ENCODE measurements around the gene OR51F1.
"Not testable (repeated sequence)": the region's sequence is repeated elsewhere in the genome, so short reads cannot be mapped to it uniquely, and the experiment has no call there.

OR51F1 gene, protein sequence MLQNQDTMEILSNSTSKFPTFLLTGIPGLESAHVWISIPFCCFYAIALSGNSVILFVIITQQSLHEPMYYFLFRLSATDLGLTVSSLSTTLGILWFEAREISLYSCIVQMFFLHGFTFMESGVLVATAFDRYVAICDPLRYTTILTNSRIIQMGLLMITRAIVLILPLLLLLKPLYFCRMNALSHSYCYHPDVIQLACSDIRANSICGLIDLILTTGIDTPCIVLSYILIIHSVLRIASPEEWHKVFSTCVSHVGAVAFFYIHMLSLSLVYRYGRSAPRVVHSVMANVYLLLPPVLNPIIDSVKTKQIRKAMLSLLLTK

DNA sequence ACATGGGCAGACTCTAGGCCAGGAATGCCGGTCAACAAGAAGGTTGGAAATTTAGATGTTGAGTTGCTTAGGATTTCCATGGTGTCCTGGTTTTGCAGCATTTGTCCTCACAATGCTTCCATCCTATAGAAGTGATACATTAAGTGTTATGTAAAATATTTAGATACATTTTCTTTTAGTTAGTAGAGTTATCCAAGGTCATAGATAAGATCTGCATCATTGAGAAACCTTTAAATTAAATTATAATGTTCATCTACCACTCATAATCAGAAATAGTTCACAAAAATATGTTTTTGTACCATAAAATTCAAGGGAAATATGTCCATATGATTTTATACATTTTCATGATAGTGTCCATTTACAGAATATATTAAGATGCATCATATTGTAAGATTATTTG is at the start of gene OR51F1:
OR51F1 (minus strand) TSS at position 101 of the 400 bp plus-strand sequence; CDS start at position 101, 0 bp downstream.
- Histone ChIP-seq H3K4me3 (ENCODE audit: low read length) (no peak within 1 kb of the TSS), H3K9ac (ENCODE audit: low read length) (no peak within 1 kb of the TSS), H3K36me3 (replicated peaks; ENCODE audit: low read depth, low read length) (no peaks in the 10 kb centered on the region), H4K20me1 (ENCODE audit: insufficient read depth, low read length) (no peaks in the 10 kb centered on the region), H3K27me3 (ENCODE audit: low read depth, low read length) (no peaks in the 10 kb centered on the region), H2AFZ (ENCODE audit: low read depth, low read length) (no peak within 1 kb of the TSS), H3K4me2 (ENCODE audit: low read length) (no peak within 1 kb of the TSS), H3K4me1 (ENCODE audit: low read length) (no peaks in the 10 kb centered on the region), H3K27ac (ENCODE audit: low read length) (no peak within 1 kb of the TSS), H3K9me3 (ENCODE audit: insufficient read depth, low read length) (no peaks in the 10 kb centered on the region), H3K79me2 (ENCODE audit: low read length) (no peaks in the 10 kb centered on the region)
- TF ChIP-seq, protein P1, sequence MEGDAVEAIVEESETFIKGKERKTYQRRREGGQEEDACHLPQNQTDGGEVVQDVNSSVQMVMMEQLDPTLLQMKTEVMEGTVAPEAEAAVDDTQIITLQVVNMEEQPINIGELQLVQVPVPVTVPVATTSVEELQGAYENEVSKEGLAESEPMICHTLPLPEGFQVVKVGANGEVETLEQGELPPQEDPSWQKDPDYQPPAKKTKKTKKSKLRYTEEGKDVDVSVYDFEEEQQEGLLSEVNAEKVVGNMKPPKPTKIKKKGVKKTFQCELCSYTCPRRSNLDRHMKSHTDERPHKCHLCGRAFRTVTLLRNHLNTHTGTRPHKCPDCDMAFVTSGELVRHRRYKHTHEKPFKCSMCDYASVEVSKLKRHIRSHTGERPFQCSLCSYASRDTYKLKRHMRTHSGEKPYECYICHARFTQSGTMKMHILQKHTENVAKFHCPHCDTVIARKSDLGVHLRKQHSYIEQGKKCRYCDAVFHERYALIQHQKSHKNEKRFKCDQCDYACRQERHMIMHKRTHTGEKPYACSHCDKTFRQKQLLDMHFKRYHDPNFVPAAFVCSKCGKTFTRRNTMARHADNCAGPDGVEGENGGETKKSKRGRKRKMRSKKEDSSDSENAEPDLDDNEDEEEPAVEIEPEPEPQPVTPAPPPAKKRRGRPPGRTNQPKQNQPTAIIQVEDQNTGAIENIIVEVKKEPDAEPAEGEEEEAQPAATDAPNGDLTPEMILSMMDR (IDR thresholded peaks at IDR 0.05; ENCODE audit: low read depth, low read length): no peak
- no peak for TF ChIP-seq EZH2phosphoT487 (IDR thresholded peaks at IDR 0.05; ENCODE audit: low read depth)

DNA sequence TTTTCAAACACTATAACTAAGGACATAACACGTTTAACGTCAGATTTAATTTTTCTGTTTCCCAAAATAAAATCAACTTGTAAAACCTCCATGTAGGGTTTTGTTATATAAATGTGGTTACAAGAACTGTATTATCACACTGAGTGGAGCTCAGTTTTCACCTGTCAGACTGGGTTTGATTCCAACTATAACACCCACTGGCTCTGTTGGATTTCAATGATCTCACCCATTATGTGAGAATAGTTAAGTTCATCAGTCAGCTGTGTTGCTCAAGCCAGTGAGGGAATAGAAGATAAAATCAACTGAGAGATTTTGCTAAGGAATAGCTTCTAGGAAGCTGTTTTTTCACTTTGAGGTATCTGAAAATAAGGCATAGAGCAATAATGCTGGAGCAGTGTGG is 39.5 kb upstream of the OR51F1 start:
- H3K36me3 ChIP-seq (replicated peaks; ENCODE audit: low read depth, low read length): no peaks in the 10 kb centered on the region
- H3K79me2 ChIP-seq (ENCODE audit: low read length): no peaks in the 10 kb centered on the region
- H3K9ac ChIP-seq (ENCODE audit: low read length): no peak overlapping the region
- H3K27me3 ChIP-seq (ENCODE audit: low read depth, low read length): no peaks in the 10 kb centered on the region
- H3K9me3 ChIP-seq (ENCODE audit: insufficient read depth, low read length): no peaks in the 10 kb centered on the region
- no peak for TF ChIP-seq EZH2phosphoT487 (IDR thresholded peaks at IDR 0.05; ENCODE audit: low read depth)
- TF ChIP-seq, protein P1 (IDR thresholded peaks at IDR 0.05; ENCODE audit: low read depth, low read length): no peak
- H3K27ac ChIP-seq (ENCODE audit: low read length): no peak overlapping the region
- H3K4me1 ChIP-seq (ENCODE audit: low read length): no peaks in the 10 kb centered on the region
- no peak overlapping the region for H3K4me3 ChIP-seq (ENCODE audit: low read length)
- no peak overlapping the region for H2AFZ ChIP-seq (ENCODE audit: low read depth, low read length)
- no peaks in the 10 kb centered on the region for H4K20me1 ChIP-seq (ENCODE audit: insufficient read depth, low read length)
- H3K4me2 ChIP-seq (ENCODE audit: low read length): no peak overlapping the region

DNA sequence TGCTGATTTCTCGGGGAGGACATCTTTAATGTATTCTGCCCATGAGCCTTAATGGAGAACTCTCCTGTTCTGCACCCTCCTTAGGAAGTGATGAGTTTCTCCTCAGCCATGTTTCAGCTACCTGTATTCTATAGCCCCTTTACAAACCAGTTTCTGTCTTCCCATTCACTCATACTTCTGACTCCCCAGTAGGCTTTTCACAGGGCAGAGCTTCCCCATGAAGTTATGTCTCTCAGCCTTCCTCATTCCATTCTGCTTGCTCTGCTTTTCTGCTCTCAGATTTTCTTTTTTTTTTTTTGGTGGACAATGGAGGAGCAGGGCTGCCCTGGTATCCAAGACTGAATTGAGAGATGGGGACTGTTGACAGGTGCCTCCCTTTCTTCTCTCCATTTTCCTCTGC is 38.7 kb upstream of the OR51F1 start:
- no peaks in the 10 kb centered on the region for H3K36me3 ChIP-seq (replicated peaks; ENCODE audit: low read depth, low read length)

DNA sequence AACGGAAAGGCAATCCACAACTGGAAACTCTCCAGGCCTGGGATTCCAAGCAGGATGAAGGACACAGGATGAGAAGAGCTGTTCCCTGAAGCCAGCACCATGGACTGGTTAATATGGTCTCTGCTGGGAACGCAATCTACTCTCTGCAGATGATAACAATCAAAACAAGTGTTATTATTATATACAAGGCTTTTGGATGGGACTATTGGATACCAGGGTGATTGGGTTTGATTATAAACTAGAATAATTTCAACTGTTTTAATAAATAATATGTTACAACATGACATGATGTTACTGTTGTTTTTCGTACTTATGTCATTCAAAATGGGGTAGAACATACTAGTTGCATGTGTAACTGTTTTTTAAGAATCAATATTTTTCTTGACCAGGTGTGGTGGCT is 34.5 kb upstream of the OR51F1 start, which contains the start of gene OR52R1:
OR52R1 (minus strand) TSS at position 101 of the 400 bp plus-strand sequence; CDS start at position 101, 0 bp downstream.
- Histone ChIP-seq H3K4me3 (ENCODE audit: low read length) (no peak within 1 kb of the TSS), H3K9ac (ENCODE audit: low read length) (no peak within 1 kb of the TSS)

More for the DNA sequence above, 38.7 kb upstream of the OR51F1 start:
- no peak overlapping the region for H3K4me2 ChIP-seq (ENCODE audit: low read length)
- H3K9ac ChIP-seq (ENCODE audit: low read length): no peak overlapping the region
- TF ChIP-seq, protein P1 (IDR thresholded peaks at IDR 0.05; ENCODE audit: low read depth, low read length): no peak
- TF ChIP-seq EZH2phosphoT487 (IDR thresholded peaks at IDR 0.05; ENCODE audit: low read depth): no peak
- no peak overlapping the region for H3K4me3 ChIP-seq (ENCODE audit: low read length)
- H3K27ac ChIP-seq (ENCODE audit: low read length): no peak overlapping the region
- no peak overlapping the region for H2AFZ ChIP-seq (ENCODE audit: low read depth, low read length)
- no peaks in the 10 kb centered on the region for H3K9me3 ChIP-seq (ENCODE audit: insufficient read depth, low read length)
- H3K27me3 ChIP-seq (ENCODE audit: low read depth, low read length): no peaks in the 10 kb centered on the region
- no peaks in the 10 kb centered on the region for H4K20me1 ChIP-seq (ENCODE audit: insufficient read depth, low read length)
- no peaks in the 10 kb centered on the region for H3K4me1 ChIP-seq (ENCODE audit: low read length)
- H3K79me2 ChIP-seq (ENCODE audit: low read length): no peaks in the 10 kb centered on the region

DNA sequence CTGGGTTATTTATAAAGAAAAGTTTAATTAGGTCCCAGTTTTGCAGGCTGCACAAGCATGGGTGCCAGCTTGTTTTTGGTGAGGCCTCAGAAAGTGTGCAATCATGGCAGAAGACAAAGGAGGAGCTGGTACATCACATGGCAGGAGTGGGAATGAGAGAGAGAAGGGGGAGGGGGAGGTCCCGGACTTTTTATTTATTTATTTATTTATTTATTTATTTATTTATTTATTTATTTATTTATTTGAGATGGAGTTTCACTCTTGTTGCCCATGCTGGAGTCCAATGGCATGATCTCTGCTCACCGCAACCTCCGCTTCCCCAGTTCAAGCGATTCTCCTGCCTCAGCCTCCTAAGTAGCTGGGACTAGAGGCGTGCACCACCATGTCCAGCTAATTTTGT is 31.6 kb upstream of the OR51F1 start:
- H3K36me3 ChIP-seq (replicated peaks; ENCODE audit: low read depth, low read length); H3K27ac ChIP-seq (ENCODE audit: low read length); H3K9ac ChIP-seq (ENCODE audit: low read length); H3K27me3 ChIP-seq (ENCODE audit: low read depth, low read length); H2AFZ ChIP-seq (ENCODE audit: low read depth, low read length); H3K79me2 ChIP-seq (ENCODE audit: low read length); H3K4me3 ChIP-seq (ENCODE audit: low read length); H3K9me3 ChIP-seq (ENCODE audit: insufficient read depth, low read length); H3K4me2 ChIP-seq (ENCODE audit: low read length); H3K4me1 ChIP-seq (ENCODE audit: low read length); H4K20me1 ChIP-seq (ENCODE audit: insufficient read depth, low read length): not testable (repeated sequence)

More for the DNA sequence above, 34.5 kb upstream of the OR51F1 start, which contains the start of gene OR52R1:
- H3K79me2 ChIP-seq (ENCODE audit: low read length): no peaks in the 10 kb centered on the region
- H3K36me3 ChIP-seq (replicated peaks; ENCODE audit: low read depth, low read length): no peaks in the 10 kb centered on the region
- no peaks in the 10 kb centered on the region for H3K27me3 ChIP-seq (ENCODE audit: low read depth, low read length)
- H2AFZ ChIP-seq (ENCODE audit: low read depth, low read length): no peak within 1 kb of the TSS
- H3K9me3 ChIP-seq (ENCODE audit: insufficient read depth, low read length): no peaks in the 10 kb centered on the region
- H3K4me2 ChIP-seq (ENCODE audit: low read length): no peak within 1 kb of the TSS
- H3K27ac ChIP-seq (ENCODE audit: low read length): no peak within 1 kb of the TSS
- H4K20me1 ChIP-seq (ENCODE audit: insufficient read depth, low read length): no peaks in the 10 kb centered on the region
- H3K4me1 ChIP-seq (ENCODE audit: low read length): no peaks in the 10 kb centered on the region
- no peak for TF ChIP-seq EZH2phosphoT487 (IDR thresholded peaks at IDR 0.05; ENCODE audit: low read depth)
- TF ChIP-seq, protein P1 (IDR thresholded peaks at IDR 0.05; ENCODE audit: low read depth, low read length): no peak

All from OCI-LY3 (cell line).